Measurements from ENCODE around the gene ROBO2.

- no peak for TF ChIP-seq CHD1 (IDR thresholded peaks at IDR 0.05; ENCODE audit: low read depth, low read length)
- no peak for TF ChIP-seq CTCF (IDR thresholded peaks at IDR 0.05 in 2 of 3, conservative IDR thresholded peaks at IDR 0.05 in 1 of 3; ENCODE audit: control insufficient read depth in 2 of 3, extremely low read depth in 1 of 3, insufficient read depth in 1 of 3, low read depth in 3 of 3, low read length in 3 of 3)
- TF ChIP-seq POLR2AphosphoS5 (IDR thresholded peaks at IDR 0.05; ENCODE audit: low read length), result no peak
- TF ChIP-seq TAF1 (IDR thresholded peaks at IDR 0.05; ENCODE audit: borderline replicate concordance, low read depth, low read length), result no peak
- TF ChIP-seq NFYB (IDR thresholded peaks at IDR 0.05; ENCODE audit: insufficient read depth, low read depth, low read length), result no peak
- no peak for TF ChIP-seq CHD2 (IDR thresholded peaks at IDR 0.05; ENCODE audit: borderline replicate concordance, low read depth, low read length)
- TF ChIP-seq HDAC6 (IDR thresholded peaks at IDR 0.05; ENCODE audit: unreplicated experiment), result no peak
- no peak for TF ChIP-seq JUND (IDR thresholded peaks at IDR 0.05; ENCODE audit: low read depth, low read length)
- no peak for TF ChIP-seq CEBPB (IDR thresholded peaks at IDR 0.05; ENCODE audit: borderline replicate concordance in 1 of 2, low read depth in 2 of 2, low read length in 2 of 2)
Observed at GRCh38 chr3:77468626-77469020, 428.7 kb downstream of the ROBO2 start.

All from GM12878 (cell line).